Breast epithelium (tissue), 4 donors: ENCODE data around the gene FRMD4A. TPM values are rescaled to one million over a fixed set of nuclear protein-coding genes. Genes with fewer than 3 reads are reported as not detected.

Experiments used
- DNase-seq, 2 donors: peaks; one replicate each; pipeline ENCODE4 v3.0.0-alpha.2; 2019; ENCODE audit warnings: low spot score in 2 of 2
- H3K27ac ChIP-seq, 2 donors: fragments of 200-600 bp; sonication (generic) in 1 of 2; one replicate each; pipeline ENCODE4 v1.5.1; 2016 to 2019; ENCODE audit warnings: mild to moderate bottlenecking in 1 of 2
- H3K27me3 ChIP-seq, 2 donors: fragments of 200-600 bp; sonication (generic) in 1 of 2; one replicate each; pipeline versions ENCODE4 v1.5.1 to v1.6.0; 2017 to 2019; ENCODE audit warnings: control low read depth in 1 of 2, mild to moderate bottlenecking in 1 of 2
- H3K36me3 ChIP-seq: fragments of 200-600 bp; one replicate; pipeline ENCODE4 v1.5.1; 2019
- H3K4me1 ChIP-seq, 2 donors: fragments of 200-600 bp; sonication (generic); one replicate each; pipeline ENCODE4 v1.5.1; 2016 to 2019; ENCODE audit warnings: control low read depth in 1 of 2
- H3K4me3 ChIP-seq, 3 donors: fragments of 200-600 bp; sonication (generic); 1 replicate in 2 of 3; 2 replicates in 1 of 3; pipeline ENCODE4 v1.5.1; 2016 to 2019; ENCODE audit warnings: mild to moderate bottlenecking in 3 of 3, moderate library complexity in 2 of 3
- H3K9me3 ChIP-seq, 2 donors: fragments of 200-600 bp; sonication (generic) in 1 of 2; one replicate each; pipeline ENCODE4 v1.5.1; 2016 to 2019; ENCODE audit warnings: control low read depth in 1 of 2
- CTCF ChIP-seq, 3 donors: fragments of 450-650 bp; IDR thresholded peaks; one replicate each; pipeline ENCODE4 v1.5.1; 2016 to 2017; ENCODE audit warnings: antibody characterized with exemption in 3 of 3, mild to moderate bottlenecking in 3 of 3, moderate library complexity in 3 of 3
- POLR2A ChIP-seq: fragments of 450-650 bp; IDR thresholded peaks from one replicate; pipeline ENCODE4 v1.6.1; 2016; ENCODE audit warnings: antibody characterized with exemption, mild to moderate bottlenecking, moderate library complexity
- POLR2AphosphoS5 ChIP-seq, 3 donors: sonication (generic); formaldehyde crosslinking; IDR thresholded peaks; one replicate each; pipeline ENCODE4 v1.6.1; 2017; ENCODE audit warnings: antibody characterized with exemption in 3 of 3
- intact Hi-C: fragments of 100-400 bp; cut with DNase I; formaldehyde crosslinking; loops from one replicate; pipeline ENCODE4 v1.15.1; 2023; ENCODE audit warnings: low total_unique reads
- total RNA-seq, 3 donors: library from RNA; depleted of rRNA; stranded (reverse); fragments of >200 nt; gene quantifications; one replicate each; pipeline ENCODE4 v1.1.0, GENCODE V29; 2016

FRMD4A gene
- total RNA-seq, 3 donors from 2014 or later, result 27.5 to 107 (median 34.4) TPM

DNA sequence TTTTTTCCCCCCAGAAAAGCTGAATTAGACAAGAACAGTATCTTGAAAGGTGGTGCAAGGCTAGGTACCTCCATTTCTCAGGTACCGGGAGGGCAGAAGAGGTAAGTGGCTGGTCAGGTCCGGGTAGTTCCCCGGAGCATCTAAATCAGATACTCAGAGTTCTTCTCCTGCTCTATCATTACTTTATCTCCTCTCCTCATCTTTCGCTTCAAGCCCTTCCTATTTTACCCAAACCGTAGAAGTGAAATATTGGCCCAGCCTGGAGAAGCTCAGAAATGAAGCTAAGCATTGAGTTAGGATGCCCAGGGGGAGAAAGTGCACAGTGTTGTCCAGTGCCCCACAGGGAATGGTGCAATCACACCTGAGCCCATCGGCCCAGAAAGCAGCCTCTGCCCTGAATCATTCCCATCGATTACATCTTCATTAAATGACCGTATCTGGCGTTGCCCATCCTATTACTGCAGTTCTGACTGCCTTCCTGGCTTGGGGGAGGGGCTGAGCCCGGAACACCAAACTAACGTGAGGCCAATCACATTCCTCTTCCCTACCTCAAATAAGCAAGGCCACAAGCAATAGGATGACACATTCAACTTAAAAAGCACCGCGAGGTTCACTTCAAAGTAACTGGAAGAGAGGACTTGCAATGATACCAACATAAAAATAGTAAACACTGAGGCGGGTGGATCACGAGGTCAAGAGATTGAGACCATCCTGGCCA, 627.5 kb downstream of the FRMD4A start:
- DNase-seq, result no peak
- H3K4me1 ChIP-seq, result peaks cover 1 to 4% of the 10 kb centered on the region in 2 donors

DNA sequence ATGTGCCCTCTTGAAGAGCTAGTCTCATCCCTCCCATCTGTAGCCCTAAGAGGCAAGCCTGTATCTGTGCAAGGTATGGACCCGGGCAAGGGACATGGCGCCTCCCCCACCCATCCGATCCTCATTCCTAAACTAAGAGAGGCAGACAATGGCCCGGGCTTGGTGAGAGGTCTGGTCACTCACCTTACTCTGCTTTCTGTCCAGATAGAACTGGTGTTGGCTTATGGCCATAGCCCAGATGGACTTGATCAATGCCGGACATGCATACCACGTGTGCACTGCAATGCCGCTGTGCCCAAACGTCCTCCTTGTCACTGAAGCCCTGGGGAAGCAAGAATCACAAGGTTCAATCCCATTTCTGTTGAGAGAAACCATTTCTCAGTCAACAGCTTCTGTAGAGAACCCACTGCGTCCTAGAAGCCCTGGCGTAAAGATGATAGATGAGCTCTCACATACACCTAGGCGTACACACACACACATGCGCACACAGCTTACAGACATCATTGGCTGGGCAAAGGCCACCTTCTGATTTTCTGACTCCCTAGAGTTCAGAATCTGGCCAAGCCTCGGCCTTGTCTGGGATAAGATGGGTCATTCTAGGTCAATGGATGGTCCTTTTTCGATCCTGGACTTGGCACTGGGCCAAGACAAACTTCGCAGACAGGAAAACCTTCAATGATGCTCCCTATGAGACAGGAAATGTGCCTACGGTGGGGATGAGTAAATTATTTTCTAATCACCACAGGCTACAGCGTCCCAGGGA, 629.4 kb downstream of the FRMD4A start:
- no peaks in the 10 kb centered on the region for H3K36me3 ChIP-seq
- no peaks in the 10 kb centered on the region for H3K9me3 ChIP-seq
- peak overlapping the region in 1 of 2 donors; percentile 6 for H3K27ac ChIP-seq

More for the DNA sequence above, 627.5 kb downstream of the FRMD4A start:
- intact Hi-C loops, result no loop called here
- H3K4me3 ChIP-seq, result no peak overlapping the region
- no peak for TF ChIP-seq CTCF (IDR thresholded peaks at IDR 0.05)
- TF ChIP-seq POLR2AphosphoS5 (IDR thresholded peaks at IDR 0.05), result no peak
- TF ChIP-seq POLR2A, result no peak
- no peaks in the 10 kb centered on the region for H3K36me3 ChIP-seq
- no peaks in the 10 kb centered on the region for H3K27me3 ChIP-seq
- H3K27ac ChIP-seq, result no peak overlapping the region
- H3K9me3 ChIP-seq, result no peaks in the 10 kb centered on the region

DNA sequence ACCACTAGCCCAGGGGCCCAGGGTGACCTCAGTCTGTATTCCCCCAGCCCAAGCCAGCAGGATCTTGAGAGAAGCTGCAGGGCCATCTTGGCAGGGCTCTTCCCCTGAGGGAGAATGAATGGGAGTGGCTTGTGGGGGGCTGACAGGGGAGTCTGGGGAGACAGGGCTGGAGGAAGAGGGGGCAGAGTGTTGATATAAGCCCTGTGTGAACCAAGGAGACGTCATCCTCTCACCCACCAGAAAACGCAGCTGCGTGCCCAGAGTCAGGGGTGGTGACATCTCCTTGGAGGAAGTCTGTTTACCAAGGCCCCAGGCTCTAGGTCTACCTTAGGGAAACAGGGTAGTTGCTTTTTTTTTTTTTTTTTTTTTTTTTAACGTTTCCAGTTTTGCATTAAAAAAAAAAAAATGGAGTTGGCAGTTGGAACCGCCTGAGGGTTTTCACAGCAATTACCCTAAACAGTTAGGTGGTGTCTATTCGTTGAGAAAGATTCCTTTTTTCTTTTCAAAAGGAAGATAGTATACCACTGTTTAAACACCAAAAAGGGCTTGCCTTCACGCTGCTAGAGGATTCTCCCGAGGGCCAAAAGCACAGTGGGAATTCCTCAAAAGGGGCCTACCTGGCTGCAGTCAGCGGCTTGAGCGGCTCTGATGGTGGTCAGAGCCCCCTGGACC, 630.1 kb downstream of the FRMD4A start:
- Histone ChIP-seq H3K27me3 (no peaks in the 10 kb centered on the region), H3K27ac (peak overlapping the region in 1 of 2 donors; percentile 40), H3K36me3 (no peaks in the 10 kb centered on the region), H3K4me1 (no peaks in the 10 kb centered on the region), H3K9me3 (no peaks in the 10 kb centered on the region), H3K4me3 (no peak overlapping the region)
- intact Hi-C loops, result no loop called here
- DNase-seq, result no peak
- no peak for TF ChIP-seq POLR2AphosphoS5 (IDR thresholded peaks at IDR 0.05)
- TF ChIP-seq POLR2A, result no peak
- no peak for TF ChIP-seq CTCF (IDR thresholded peaks at IDR 0.05)

More for the DNA sequence above, 629.4 kb downstream of the FRMD4A start:
- no peak for DNase-seq
- TF ChIP-seq POLR2A, result no peak
- TF ChIP-seq CTCF (IDR thresholded peaks at IDR 0.05), result no peak
- TF ChIP-seq POLR2AphosphoS5 (IDR thresholded peaks at IDR 0.05), result no peak
- intact Hi-C loops, result no loop called here
- H3K4me3 ChIP-seq, result no peak overlapping the region
- no peaks in the 10 kb centered on the region for H3K4me1 ChIP-seq
- H3K27me3 ChIP-seq, result no peaks in the 10 kb centered on the region

GRCh38 chr10:13699216-13699615, 631.5 kb downstream of the FRMD4A start:
- Histone ChIP-seq H3K36me3 (no peaks in the 10 kb centered on the region), H3K4me3 (no peak overlapping the region), H3K4me1 (no peaks in the 10 kb centered on the region), H3K9me3 (no peaks in the 10 kb centered on the region), H3K27me3 (no peaks in the 10 kb centered on the region), H3K27ac (no peak overlapping the region)
- intact Hi-C loops, result no loop called here
- TF ChIP-seq POLR2A (no peak), POLR2AphosphoS5 (IDR thresholded peaks at IDR 0.05) (no peak), CTCF (IDR thresholded peaks at IDR 0.05) (no peak)
- no peak for DNase-seq
